Ishikawa (cell line): ENCODE measurements around the gene SPR.

Source experiments
- CEBPB ChIP-seq: IDR thresholded peaks from 2 replicates; pipeline ENCODE4 v1.6.1; 2012
- CREB1 ChIP-seq: IDR thresholded peaks from 2 replicates; pipeline ENCODE4 v1.6.1; 2012; ENCODE audit warnings: low read depth
- NFIC ChIP-seq: IDR thresholded peaks from 2 replicates; pipeline ENCODE4 v1.6.1; 2012
- REST ChIP-seq: IDR thresholded peaks from 2 replicates; pipeline ENCODE4 v1.6.1; 2012; ENCODE audit warnings: low read depth, mild to moderate bottlenecking
- TCF12 ChIP-seq: IDR thresholded peaks from 2 replicates; pipeline ENCODE4 v1.6.1; 2012; ENCODE audit warnings: low read depth

DNA sequence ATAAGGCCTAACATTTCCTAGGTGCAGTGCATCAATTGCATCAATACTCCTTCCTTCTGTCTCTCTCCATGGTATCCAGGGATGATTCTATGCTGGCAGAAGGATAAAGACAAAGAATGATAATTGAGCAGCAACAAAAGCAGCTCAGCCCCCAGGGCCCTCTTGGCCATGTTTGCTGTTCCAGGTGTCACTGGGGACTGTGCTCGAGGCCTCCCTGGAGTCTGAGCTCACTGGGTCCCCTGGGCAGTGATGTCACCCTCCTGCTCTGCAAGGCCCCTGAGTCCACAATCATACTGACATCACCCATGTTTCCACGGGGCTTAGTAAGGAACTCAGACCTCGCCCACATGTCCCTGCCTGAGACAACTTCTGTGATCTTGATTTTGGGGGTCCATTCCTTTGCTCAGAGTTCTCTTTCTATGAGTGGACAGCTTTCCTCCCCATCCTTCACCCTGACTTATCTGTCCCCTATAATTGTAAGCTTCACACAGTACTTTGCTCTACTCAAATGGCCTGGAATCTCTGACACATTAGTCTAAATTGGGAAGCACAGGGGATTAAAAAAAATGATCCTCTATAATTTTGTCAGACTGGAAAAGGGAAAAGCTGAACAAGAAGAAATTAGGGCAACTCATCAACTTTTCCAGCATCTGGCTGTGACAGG, 45.6 kb upstream of the SPR start:
- peak; percentile 59; the same call in 1 of the 2 replicates for TF ChIP-seq REST
- no peak for TF ChIP-seq NFIC
- no peak for TF ChIP-seq TCF12
- TF ChIP-seq CEBPB: no peak
- TF ChIP-seq CREB1: no peak
